Endothelial cell of umbilical vein (primary cell): ENCODE measurements around the gene SNAPIN. TPM values are rescaled to one million over a fixed set of nuclear protein-coding genes. Genes with fewer than 3 reads are reported as not detected.

Experiments used
- BruUV-seq: library from RNA; stranded (reverse); fragments of 400-500 nt; replicated peaks from 2 replicates; lab custom pipeline; 2021; lab: Mats Ljungman, UMichigan
- CTCF ChIA-PET: fragments of 300-600, 350-600 bp; sonication (Branson Sonifier 250); formaldehyde crosslinking; loops from one replicate; lab custom pipeline; 2021; ENCODE audit warnings: antibody characterized with exemption, inconsistent platforms; lab: Charles Lee
- POLR2A ChIA-PET: fragments of 300-600, 350-600 bp; sonication (Branson Sonifier 250); formaldehyde crosslinking; loops from one replicate; lab custom pipeline; 2021; ENCODE audit warnings: antibody characterized with exemption, inconsistent platforms; lab: Charles Lee
- DNase-seq: peaks from one replicate; pipeline ENCODE4 v3.0.0-alpha.2; 2011; ENCODE audit warnings: low read depth, low spot score
- FAIRE-seq: peaks from 2 replicates; lab custom pipeline; 2011; peaks lifted over from hg19 to GRCh38; lab: Jason Lieb, UNC
- H2AFZ ChIP-seq: 2 replicates; pipeline ENCODE4 v1.6.0; 2012; ENCODE audit warnings: low read depth, low read length, control low read depth, inconsistent platforms
- H3K27ac ChIP-seq: 2 replicates; pipeline ENCODE4 v1.5.1; 2011; ENCODE audit warnings: low read depth, mild to moderate bottlenecking, control low read depth, low read length, moderate library complexity; ENCODE audit not compliant: insufficient read depth
- H3K27me3 ChIP-seq, 2 experiments: 2 replicates each; pipeline versions ENCODE4 v1.6.0 to v1.6.1; 2011; ENCODE audit warnings: low read length in 2 of 2, mixed read lengths in 1 of 2; ENCODE audit not compliant: control insufficient read depth in 2 of 2, insufficient read depth in 2 of 2
- H3K36me3 ChIP-seq, 2 experiments: 2 replicates in 1 of 2; 3 replicates in 1 of 2; pipeline ENCODE4 v1.5.1; 2011; ENCODE audit warnings: low read length in 2 of 2, mild to moderate bottlenecking in 1 of 2, moderate library complexity in 1 of 2; ENCODE audit not compliant: control insufficient read depth in 2 of 2, insufficient read depth in 2 of 2; ENCODE audit errors: extremely low read depth in 1 of 2
- H3K4me1 ChIP-seq: 3 replicates; pipeline ENCODE4 v1.5.1; 2011; ENCODE audit warnings: mild to moderate bottlenecking, low read length; ENCODE audit not compliant: control insufficient read depth, insufficient read depth; ENCODE audit errors: extremely low read depth
- H3K4me2 ChIP-seq: 2 replicates; pipeline ENCODE4 v1.6.1; 2011; ENCODE audit warnings: low read length, control low read depth, mixed read lengths; ENCODE audit not compliant: insufficient read depth
- H3K4me3 ChIP-seq, 3 experiments: fragments of 200-600 bp in 1 of 3; sonication (generic), shearing (Covaris generic) in 1 of 3; replicated peaks in 1 of 3; 2 replicates each; pipeline ENCODE4 v1.5.1; 2011 to 2016; ENCODE audit warnings: control low read depth in 3 of 3, low read length in 3 of 3, mild to moderate bottlenecking in 2 of 3, inconsistent platforms in 1 of 3, low read depth in 1 of 3, moderate library complexity in 1 of 3; ENCODE audit not compliant: insufficient read depth in 1 of 3
- H3K79me2 ChIP-seq: 2 replicates; pipeline ENCODE4 v1.6.0; 2012; ENCODE audit warnings: low read length, inconsistent platforms; ENCODE audit not compliant: control insufficient read depth, insufficient read depth
- H3K9ac ChIP-seq: replicated peaks from 2 replicates; pipeline ENCODE3; 2011; ENCODE audit warnings: low read length, control low read depth; ENCODE audit not compliant: insufficient read depth; ENCODE audit errors: extremely low read depth
- H3K9me1 ChIP-seq: replicated peaks from 3 replicates; pipeline ENCODE4 v1.6.0; 2011; ENCODE audit warnings: mild to moderate bottlenecking, low read length; ENCODE audit not compliant: control insufficient read depth, insufficient read depth; ENCODE audit errors: extremely low read depth
- H3K9me3 ChIP-seq: replicated peaks from 2 replicates; pipeline ENCODE4 v1.5.1; 2012; ENCODE audit warnings: low read length, inconsistent platforms; ENCODE audit not compliant: control insufficient read depth, insufficient read depth
- H4K20me1 ChIP-seq: replicated peaks from 2 replicates; pipeline ENCODE3; 2011; ENCODE audit warnings: mild to moderate bottlenecking, low read length; ENCODE audit not compliant: control insufficient read depth, insufficient read depth; ENCODE audit errors: extremely low read depth
- CTCF ChIP-seq, 2 donors: IDR thresholded peaks; 1 replicate in 1 of 2; 2 replicates in 1 of 2; pipeline ENCODE4 v1.5.1; 2011; ENCODE audit warnings: low read length in 2 of 2, mild to moderate bottlenecking in 2 of 2, moderate library complexity in 2 of 2, control low read depth in 1 of 2, inconsistent platforms in 1 of 2, low read depth in 1 of 2; ENCODE audit not compliant: insufficient read depth in 1 of 2; ENCODE audit errors: extremely low read depth in 1 of 2
- EZH2 ChIP-seq: IDR thresholded peaks from 2 replicates; pipeline ENCODE4 v1.6.1; 2012; ENCODE audit warnings: borderline replicate concordance, low read depth, mild to moderate bottlenecking, moderate library complexity, low read length, inconsistent platforms; ENCODE audit not compliant: severe bottlenecking
- FOS ChIP-seq: IDR thresholded peaks from 2 replicates; pipeline ENCODE4 v1.6.1; 2011; ENCODE audit warnings: mild to moderate bottlenecking, low read length, moderate library complexity, borderline replicate concordance; ENCODE audit not compliant: insufficient read depth
- GATA2 ChIP-seq: IDR thresholded peaks from 2 replicates; pipeline ENCODE4 v1.7.0; 2011; ENCODE audit warnings: low read depth, mild to moderate bottlenecking, moderate library complexity, mixed read lengths, low read length; ENCODE audit not compliant: insufficient read length, insufficient read depth
- JUN ChIP-seq: IDR thresholded peaks from 2 replicates; pipeline ENCODE4 v1.6.1; 2011; ENCODE audit warnings: borderline replicate concordance, low read depth; ENCODE audit not compliant: insufficient read length, insufficient read depth
- MAX ChIP-seq: IDR thresholded peaks from 2 replicates; pipeline ENCODE4 v1.6.1; 2011; ENCODE audit not compliant: insufficient read depth, insufficient read length
- MYC ChIP-seq: IDR thresholded peaks from one replicate; pipeline ENCODE4 v1.6.1; 2011; ENCODE audit warnings: mild to moderate bottlenecking, low read depth, low read length
- POLR2A ChIP-seq: IDR thresholded peaks from 2 replicates; pipeline ENCODE4 v1.6.1; 2012; ENCODE audit warnings: low read depth, mild to moderate bottlenecking, control low read depth, low read length
- POLR2AphosphoS5 ChIP-seq: IDR thresholded peaks from 2 replicates; pipeline ENCODE4 v1.6.1; 2012; ENCODE audit warnings: low read depth, mild to moderate bottlenecking, control low read depth, low read length, moderate library complexity; ENCODE audit not compliant: insufficient read depth
- dilution Hi-C: fragments of 300-500 bp; cut with MboI; formaldehyde crosslinking; loops from one replicate; pipeline ENCODE4 v1.15.0; 2019; ENCODE audit warnings: low sequenced_read_pairs; ENCODE audit not compliant: extremely low pct_ligation_motif_present
- intact Hi-C: fragments of 100-400 bp; cut with micrococcal nuclease; formaldehyde crosslinking; loops from one replicate; pipeline ENCODE4 v1.10.0; 2022
- polyA plus RNA-seq, 4 experiments: library from polyadenylated mRNA; depleted of rRNA in 3 of 4; stranded (reverse) in 3 of 4; unstranded in 1 of 4; fragments of >200 nt; gene quantifications; 2 replicates each; pipeline versions ENCODE4 v1.2.1 to v1.2.3, GENCODE V29; 2011 to 2012; ENCODE audit warnings: missing spikeins in 1 of 4
- total RNA-seq: library from RNA; stranded (reverse); gene quantifications from 2 replicates; pipeline ENCODE4 v1.2.3, GENCODE V29; 2021

The SNAPIN gene
- total and polyA plus RNA-seq, 2 donors (not counting 3 experiments of a cell fraction or from before 2014, with no cell fraction given) = 36.8 to 55.1 TPM

GRCh38 chr1:153705484-153705883 is 47.0 kb downstream of the SNAPIN start:
- no peak overlapping the region for H3K9ac ChIP-seq
- H3K27ac ChIP-seq = no peak overlapping the region
- no peaks in the 10 kb centered on the region for H3K79me2 ChIP-seq
- dilution Hi-C loops (no loop called here), intact Hi-C loops (no loop called here)
- H3K4me2 ChIP-seq = no peak overlapping the region
- CTCF ChIA-PET = no interaction called here
- H3K9me1 ChIP-seq = no peaks in the 10 kb centered on the region
- no peak for FAIRE-seq
- no peaks in the 10 kb centered on the region for H3K4me1 ChIP-seq
- no peak for DNase-seq
- no peaks in the 10 kb centered on the region for H3K36me3 ChIP-seq
- H3K27me3 ChIP-seq = no peaks in the 10 kb centered on the region
- H2AFZ ChIP-seq = no peak overlapping the region
- POLR2A ChIA-PET = no interaction called here
- H4K20me1 ChIP-seq = no peaks in the 10 kb centered on the region
- no peaks in the 10 kb centered on the region for H3K9me3 ChIP-seq
- no TSS peak for BruUV-seq
- H3K4me3 ChIP-seq = no peak overlapping the region
- TF ChIP-seq MAX = no peak
- TF ChIP-seq GATA2 = no peak
- TF ChIP-seq FOS = no peak
- no peak for TF ChIP-seq MYC
- TF ChIP-seq CTCF (IDR thresholded peaks at IDR 0.05; ENCODE audit: extremely low read depth in 1 of 2, insufficient read depth in 1 of 2, low read depth in 1 of 2, low read length in 2 of 2) = no peak
- no peak for TF ChIP-seq JUN
- TF ChIP-seq POLR2AphosphoS5 = no peak
- TF ChIP-seq POLR2A = no peak
- TF ChIP-seq EZH2 = no peak
